Heart left ventricle (tissue), 16 donors: ENCODE data around the gene PUS7. TPM values are rescaled to one million over a fixed set of nuclear protein-coding genes. Genes with fewer than 3 reads are reported as not detected.
"Not testable (repeated sequence)": the region's sequence is repeated elsewhere in the genome, so short reads cannot be mapped to it uniquely, and the experiment has no call there.

ENCODE experiments used
- ATAC-seq, 4 donors: fragments of 200-7000 bp; cut with Tn5 transposase; one replicate each; pipeline ENCODE4 v1.9.1; 2020 to 2022; ENCODE audit warnings: moderate library complexity in 4 of 4, mild to moderate bottlenecking in 3 of 4, moderate number of reproducible peaks in 1 of 4
- DNase-seq, 5 donors: peaks; one replicate each; pipeline ENCODE4 v3.0.0-alpha.2; 2020
- H3K27ac ChIP-seq, 12 donors: fragments of 200-600 bp; sonication (generic) in 4 of 12; one replicate each; pipeline versions ENCODE4 v1.5.0 to v1.8.0; 2016 to 2022; ENCODE audit warnings: mild to moderate bottlenecking in 2 of 12
- H3K27me3 ChIP-seq, 9 donors: fragments of 200-600 bp; sonication (generic) in 2 of 9; one replicate each; pipeline versions ENCODE4 v1.5.1 to v1.8.0; 2016 to 2022; ENCODE audit warnings: mild to moderate bottlenecking in 3 of 9
- H3K36me3 ChIP-seq, 9 donors: fragments of 200-600 bp; sonication (generic) in 2 of 9; one replicate each; pipeline versions ENCODE4 v1.5.0 to v1.8.0; 2018 to 2022; ENCODE audit warnings: mild to moderate bottlenecking in 2 of 9
- H3K4me1 ChIP-seq, 12 donors: fragments of 200-600 bp; sonication (generic) in 4 of 12; one replicate each; pipeline versions ENCODE4 v1.5.0 to v1.8.0; 2016 to 2022; ENCODE audit warnings: mild to moderate bottlenecking in 3 of 12
- H3K4me3 ChIP-seq, 12 donors: fragments of 200-600 bp; sonication (generic) in 4 of 12; one replicate each; pipeline versions ENCODE4 v1.5.0 to v1.8.0; 2017 to 2022; ENCODE audit warnings: mild to moderate bottlenecking in 9 of 12, moderate library complexity in 4 of 12
- H3K9me3 ChIP-seq, 12 donors: fragments of 200-600 bp; sonication (generic) in 4 of 12; one replicate each; pipeline versions ENCODE4 v1.5.0 to v1.8.0; 2016 to 2022; ENCODE audit warnings: mild to moderate bottlenecking in 1 of 12
- CTCF ChIP-seq, 12 donors: fragments of 200-600 bp; sonication (generic) in 4 of 12; IDR thresholded peaks; one replicate each; pipeline versions ENCODE4 v1.5.0 to v1.8.0; 2018 to 2022; ENCODE audit warnings: antibody characterized with exemption in 12 of 12, mild to moderate bottlenecking in 5 of 12
- POLR2A ChIP-seq, 2 donors: fragments of 450-650 bp; IDR thresholded peaks; one replicate each; pipeline ENCODE4 v1.6.1; 2017; ENCODE audit warnings: antibody characterized with exemption in 2 of 2, mild to moderate bottlenecking in 2 of 2, moderate library complexity in 2 of 2
- WGBS, 4 donors: extraction: QIAGEN DNeasy Blood & Tissue Kit in 2 of 4; methylation state at CpG; one replicate each; pipeline versions ENCODE4 v1.1.5 to v1.1.7; 2013 to 2018; 5-methylcytosine and 5-hydroxymethylcytosine counted together
- intact Hi-C, 10 donors: fragments of 100-400 bp; cut with DNase I; formaldehyde crosslinking; loops; one replicate each; pipeline versions ENCODE4 v1.11.1 to v1.14.2; 2022
- polyA plus RNA-seq, 2 donors: library from polyadenylated mRNA; stranded (reverse); fragments of 200-250 nt; gene quantifications; one replicate each; pipeline ENCODE4 v1.2.3, GENCODE V29; 2013
- total RNA-seq, 9 donors: library from RNA; depleted of rRNA in 2 of 9; stranded (reverse); fragments of >200 nt in 2 of 9; fragmentation: NEBNext Ultra II Directional in 3 of 9; extraction: Animal tissue kit (Norgen Biotek cat#: 25700) in 3 of 9; gene quantifications; one replicate each; pipeline versions ENCODE4 v1.1.0 to v1.2.4, GENCODE V29; 2016 to 2023
- donor health status: ischemic (EF 13 %, LVEDD 7.1; RV severe dilation, severe dysfunction).
- donor health status: healthy with polysubstance abuse.
- donor health status: DM: no; HTN: yes; CAD: no.
- donor health status: DM: no; HTN: no; CAD: no.
- donor health status: ischemic (EF 25% LVEDD 6.9; RV normal size, moderate dysfunction).
- donor health status: ischemic (EF 25% LVEDD 5.7; RV mildly dilated, moderate dysfunction).
- donor health status: healthy.
- donor health status: DM: yes; HTN: yes; CAD: no.
- donor health status: ischemic (EF 35%, LVEDD 5.7; RV mildly dilated, moderate dysfunction).
- donor health status: nonischemic (EF 11% LVEDD 7.7; RV severe dilation, severe dysfunction).
- donor health status: DM: yes; HTN: yes; CAD: no.
- donor health status: PGD.
- donor health status: ischemic (EF 29% LVEDD 5.4; RV normal size, mild dysfunction).
- donor health status: nonischemic (EF 23%, LVEDD 6.1; RV moderate dilation, normal function).

Gene PUS7
- total and polyA plus RNA-seq, 11 donors: 1.9 to 7.9 (median 5.5) TPM

DNA sequence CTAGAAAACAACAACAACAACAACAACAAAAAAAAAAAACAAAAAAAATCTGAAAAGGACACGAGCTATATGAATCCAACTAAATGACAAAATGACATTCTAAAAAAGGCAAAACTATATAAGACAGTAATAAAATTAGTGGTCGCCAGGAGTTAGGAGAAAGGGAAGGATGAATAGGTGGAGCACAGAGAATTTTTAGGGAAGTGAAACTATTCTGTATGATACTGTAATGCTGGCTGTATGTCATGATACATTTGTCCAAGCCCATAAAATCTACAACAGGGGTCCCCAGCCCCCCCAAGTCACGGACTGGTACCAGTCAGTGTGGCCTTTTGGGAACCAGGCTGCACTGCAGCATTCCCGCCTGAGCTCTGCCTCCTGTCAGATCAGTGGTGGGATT lies 2.8 kb upstream of the PUS7 start:
- TF ChIP-seq POLR2A (IDR thresholded peaks at IDR 0.05) (no peak), CTCF (IDR thresholded peaks at IDR 0.05) (no peak)
- Histone ChIP-seq H3K4me3 (no peak overlapping the region), H3K4me1 (peaks cover 0 to 18% (median 13%) of the 10 kb centered on the region in 12 donors), H3K36me3 (no peaks in the 10 kb centered on the region), H3K9me3 (no peaks in the 10 kb centered on the region), H3K27me3 (no peaks in the 10 kb centered on the region), H3K27ac (no peak overlapping the region)
- no peak for DNase-seq
- intact Hi-C loops: no loop called here
- 85 to 93% (median 90%) methylated on average over 4 of the region's 4 CpGs for WGBS, 4 donors
- no peak for ATAC-seq

DNA sequence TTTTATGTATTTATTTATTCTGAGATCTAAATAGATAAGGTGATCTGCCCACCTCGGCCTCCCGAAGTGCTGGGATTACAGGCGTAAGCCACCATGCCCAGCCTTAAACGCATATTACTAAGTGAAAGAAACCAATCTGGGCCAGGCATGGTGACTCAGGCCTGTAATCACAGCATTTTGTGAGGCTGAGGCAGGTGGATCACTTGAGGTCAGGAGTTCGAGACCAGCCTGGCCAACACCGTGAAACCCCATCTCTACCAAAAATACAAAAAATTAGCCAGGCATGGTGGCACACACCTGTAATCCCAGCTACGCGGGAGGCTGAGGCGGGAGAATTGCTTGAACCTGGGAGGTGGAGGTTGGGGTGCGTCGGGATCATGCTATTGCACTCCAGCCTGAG lies 2.4 kb upstream of the PUS7 start:
- H3K4me1 ChIP-seq: peaks cover 0 to 18% (median 13%) of the 10 kb centered on the region in 12 donors
- ATAC-seq, H3K27me3 ChIP-seq, H3K9me3 ChIP-seq, H3K4me3 ChIP-seq, DNase-seq, H3K27ac ChIP-seq, intact Hi-C loops, H3K36me3 ChIP-seq: not testable (repeated sequence)
- 94 to 98% (median 98%) methylated on average over 11 of the region's 11 CpGs for WGBS, 4 donors

DNA sequence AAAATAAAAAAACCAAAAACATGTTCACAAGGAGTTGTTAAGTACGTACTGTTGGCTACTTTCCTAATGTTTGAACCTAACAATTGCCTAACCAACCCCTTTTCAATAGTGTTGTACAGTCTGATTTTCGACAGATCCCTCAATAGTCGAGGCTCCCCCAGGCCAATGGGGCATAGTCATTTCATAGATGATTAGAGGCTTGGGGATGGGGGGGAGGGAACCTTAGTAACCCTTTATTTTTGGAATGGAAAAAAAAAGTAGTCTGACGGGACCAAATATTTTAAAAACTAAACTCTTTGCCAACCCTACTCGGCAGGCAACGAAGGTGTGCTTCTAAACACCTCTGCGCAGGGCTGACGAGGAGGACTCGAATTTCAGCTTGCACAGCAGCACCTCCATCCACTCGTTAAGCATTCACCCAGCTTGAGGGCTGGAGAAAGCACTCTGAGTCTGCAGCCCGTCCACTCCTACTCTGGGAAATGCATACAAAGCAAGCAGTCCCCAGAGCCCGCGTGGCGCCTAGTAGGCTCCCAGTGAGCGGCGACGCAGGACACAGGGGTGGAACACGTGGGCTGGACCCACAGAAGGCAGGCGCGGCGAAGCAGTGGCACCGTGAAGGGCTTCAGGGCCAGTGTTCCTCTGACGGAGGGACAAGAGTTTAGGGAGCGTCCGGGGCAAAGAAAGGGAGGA lies 899 bp downstream of the PUS7 start:
- intact Hi-C loops: no loop called here
- peak; percentile 69 to 86 (median 78) for DNase-seq
- peak; percentile 23 to 75 (median 66) for ATAC-seq
- H3K4me3 ChIP-seq: peak overlapping the region; percentile 67 to 92 (median 76)
- TF ChIP-seq POLR2A (IDR thresholded peaks at IDR 0.05): no peak
- no peak for TF ChIP-seq CTCF (IDR thresholded peaks at IDR 0.05)
- WGBS, 4 donors: 7 to 23% (median 8%) methylated on average over 20 to 25 of the region's 25 CpGs
- H3K27me3 ChIP-seq: no peaks in the 10 kb centered on the region
- no peaks in the 10 kb centered on the region for H3K9me3 ChIP-seq
- peak overlapping the region; percentile 67 to 98 (median 91) for H3K27ac ChIP-seq
- no peaks in the 10 kb centered on the region for H3K36me3 ChIP-seq
- peaks cover 0 to 18% (median 13%) of the 10 kb centered on the region in 12 donors for H3K4me1 ChIP-seq

- 94 to 99% (median 96%) methylated on average over 7 of the region's 7 CpGs for WGBS, 4 donors
- H3K27ac ChIP-seq, ATAC-seq, H3K27me3 ChIP-seq, intact Hi-C loops, H3K9me3 ChIP-seq, DNase-seq, H3K36me3 ChIP-seq: not testable (repeated sequence)
- Histone ChIP-seq H3K4me3 (peak overlapping the region in 5 of 12 donors; percentile 72 to 90 (median 77)), H3K4me1 (peaks cover 0 to 18% (median 13%) of the 10 kb centered on the region in 12 donors)
These were observed 1.5 kb downstream of the PUS7 start for GRCh38 chr7:105520620-105521019.

GRCh38 chr7:105519353-105519752 lies 2.7 kb downstream of the PUS7 start:
- no peak overlapping the region for H3K4me3 ChIP-seq
- H3K27me3 ChIP-seq: no peaks in the 10 kb centered on the region
- ATAC-seq (no peak), DNase-seq (no peak)
- TF ChIP-seq CTCF (IDR thresholded peaks at IDR 0.05): no peak
- no peak for TF ChIP-seq POLR2A (IDR thresholded peaks at IDR 0.05)
- H3K27ac ChIP-seq: no peak overlapping the region
- intact Hi-C loops: no loop called here
- 86 to 95% (median 94%) methylated on average over 6 of the region's 6 CpGs for WGBS, 4 donors
- peaks cover 0 to 18% (median 13%) of the 10 kb centered on the region in 12 donors for H3K4me1 ChIP-seq
- H3K36me3 ChIP-seq: no peaks in the 10 kb centered on the region
- no peaks in the 10 kb centered on the region for H3K9me3 ChIP-seq

DNA sequence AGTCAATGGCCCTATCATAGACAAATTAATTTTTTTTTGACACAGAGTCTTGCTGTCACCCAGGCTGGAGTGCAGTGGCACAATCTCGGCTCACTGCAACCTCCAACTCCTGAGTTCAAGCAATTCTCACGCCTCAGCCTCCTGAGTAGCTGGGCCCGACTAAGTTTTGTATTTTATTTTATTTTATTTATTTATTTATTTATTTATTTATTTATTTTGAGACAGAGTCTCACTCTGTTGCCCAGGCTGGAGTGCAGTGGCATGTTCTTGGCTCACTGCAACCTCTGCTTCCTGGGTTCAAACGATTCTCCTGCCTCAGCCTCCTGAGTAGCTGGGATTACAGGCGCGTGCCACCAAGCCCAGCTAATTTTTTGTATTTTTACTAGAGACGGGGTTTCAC lies 6.5 kb downstream of the PUS7 start:
- H3K4me1 ChIP-seq, ATAC-seq, intact Hi-C loops, H3K27ac ChIP-seq, H3K36me3 ChIP-seq, H3K27me3 ChIP-seq, H3K4me3 ChIP-seq, H3K9me3 ChIP-seq, DNase-seq: not testable (repeated sequence)
- WGBS, 4 donors: 94 to 98% (median 95%) methylated on average over 7 of the region's 7 CpGs
